GM06990 (cell line): ENCODE results near the gene TMEM89.

Experiments
- DNase-seq: peaks from one replicate; pipeline ENCODE4 v3.0.0-alpha.2; 2011; ENCODE audit not compliant: insufficient read length; ENCODE audit errors: extremely low read depth
- H3K27me3 ChIP-seq: replicated peaks from 2 replicates; pipeline ENCODE4 v1.6.0; 2011; ENCODE audit warnings: low read length; ENCODE audit not compliant: control insufficient read depth, insufficient read depth
- H3K36me3 ChIP-seq: 2 replicates; pipeline ENCODE4 v1.5.1; 2011; ENCODE audit warnings: low read length; ENCODE audit not compliant: control insufficient read depth, insufficient read depth
- H3K4me3 ChIP-seq: replicated peaks from 2 replicates; pipeline ENCODE4 v1.5.1; 2011; ENCODE audit warnings: low read depth, mild to moderate bottlenecking, control low read depth, low read length
- TF ChIP-seq, protein P1 (sequence below): IDR thresholded peaks from 2 replicates; pipeline ENCODE4 v1.5.1; 2011; ENCODE audit warnings: low read length, control low read depth, mild to moderate bottlenecking, inconsistent platforms; ENCODE audit not compliant: insufficient read depth, poor library complexity, severe bottlenecking

TMEM89 gene

GRCh38 chr3:48598323-48599076 lies 23.1 kb downstream of the TMEM89 start:
- TF ChIP-seq, protein P1, sequence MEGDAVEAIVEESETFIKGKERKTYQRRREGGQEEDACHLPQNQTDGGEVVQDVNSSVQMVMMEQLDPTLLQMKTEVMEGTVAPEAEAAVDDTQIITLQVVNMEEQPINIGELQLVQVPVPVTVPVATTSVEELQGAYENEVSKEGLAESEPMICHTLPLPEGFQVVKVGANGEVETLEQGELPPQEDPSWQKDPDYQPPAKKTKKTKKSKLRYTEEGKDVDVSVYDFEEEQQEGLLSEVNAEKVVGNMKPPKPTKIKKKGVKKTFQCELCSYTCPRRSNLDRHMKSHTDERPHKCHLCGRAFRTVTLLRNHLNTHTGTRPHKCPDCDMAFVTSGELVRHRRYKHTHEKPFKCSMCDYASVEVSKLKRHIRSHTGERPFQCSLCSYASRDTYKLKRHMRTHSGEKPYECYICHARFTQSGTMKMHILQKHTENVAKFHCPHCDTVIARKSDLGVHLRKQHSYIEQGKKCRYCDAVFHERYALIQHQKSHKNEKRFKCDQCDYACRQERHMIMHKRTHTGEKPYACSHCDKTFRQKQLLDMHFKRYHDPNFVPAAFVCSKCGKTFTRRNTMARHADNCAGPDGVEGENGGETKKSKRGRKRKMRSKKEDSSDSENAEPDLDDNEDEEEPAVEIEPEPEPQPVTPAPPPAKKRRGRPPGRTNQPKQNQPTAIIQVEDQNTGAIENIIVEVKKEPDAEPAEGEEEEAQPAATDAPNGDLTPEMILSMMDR: no peak
- peaks cover 37% of the 10 kb centered on the region for H3K36me3 ChIP-seq
- H3K4me3 ChIP-seq: no peak overlapping the region
- DNase-seq: no peak
- no peaks in the 10 kb centered on the region; the same call in 1 of the 2 replicates for H3K27me3 ChIP-seq

DNA sequence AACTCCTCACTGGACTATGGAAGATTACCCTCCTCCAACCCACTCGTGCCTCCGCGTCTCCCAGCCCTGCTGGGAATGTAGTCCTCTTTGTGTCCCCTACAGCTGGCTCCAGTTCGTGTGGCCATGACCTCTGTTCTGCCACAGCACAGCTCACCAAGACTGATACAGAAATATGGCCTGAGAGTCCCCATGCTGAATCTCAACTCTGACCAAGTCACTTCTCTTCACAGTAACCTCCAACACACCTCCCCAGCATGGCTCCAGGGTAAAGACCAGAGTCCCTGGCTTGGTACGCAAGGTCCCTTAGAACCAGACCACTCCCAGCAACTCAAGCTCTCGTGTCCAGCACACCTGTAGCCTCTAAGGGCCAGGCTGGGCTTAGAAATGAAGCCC lies 24.2 kb downstream of the TMEM89 start:
- peaks cover 30% of the 10 kb centered on the region for H3K36me3 ChIP-seq
- TF ChIP-seq, protein P1: no peak
- no peaks in the 10 kb centered on the region; the same call in 1 of the 2 replicates for H3K27me3 ChIP-seq
- H3K4me3 ChIP-seq: no peak overlapping the region
- no peak for DNase-seq

- no peaks in the 10 kb centered on the region; the same call in 1 of the 2 replicates for H3K27me3 ChIP-seq
- peaks cover 30% of the 10 kb centered on the region for H3K36me3 ChIP-seq
- no peak for DNase-seq
- TF ChIP-seq, protein P1: no peak
- H3K4me3 ChIP-seq: no peak overlapping the region
These were observed 24.7 kb downstream of the TMEM89 start for GRCh38 chr3:48596676-48597407.

GRCh38 chr3:48596157-48596556 lies 25.4 kb downstream of the TMEM89 start:
- Histone ChIP-seq H3K36me3 (peaks cover 24% of the 10 kb centered on the region), H3K4me3 (no peak overlapping the region), H3K27me3 (no peaks in the 10 kb centered on the region; the same call in 1 of the 2 replicates)
- no peak for DNase-seq
- TF ChIP-seq, protein P1: no peak

- TF ChIP-seq, protein P1: no peak
- Histone ChIP-seq H3K36me3 (peaks cover 18% of the 10 kb centered on the region), H3K4me3 (no peak overlapping the region), H3K27me3 (no peaks in the 10 kb centered on the region; the same call in 1 of the 2 replicates)
- DNase-seq: no peak
These were observed 25.9 kb downstream of the TMEM89 start for GRCh38 chr3:48595526-48596121.
